OCI-LY1 (cell line): ENCODE results near the gene METTL21A.

Experiments used
- H2AFZ ChIP-seq: fragments of 200-600 bp; sonication (generic), shearing (Covaris generic); 2 replicates; pipeline ENCODE4 v1.6.0; 2014; ENCODE audit warnings: antibody characterized with exemption, mild to moderate bottlenecking, low read length
- H3F3A ChIP-seq: fragments of 200-600 bp; sonication (generic), shearing (Covaris generic); 2 replicates; pipeline ENCODE4 v1.6.0; 2014; ENCODE audit warnings: mild to moderate bottlenecking, antibody characterized with exemption, low read length, moderate library complexity; ENCODE audit not compliant: insufficient read depth
- H3K27ac ChIP-seq: fragments of 200-600 bp; sonication (generic); 2 replicates; pipeline ENCODE4 v1.5.1; 2014; ENCODE audit warnings: low read length, mixed run types, mild to moderate bottlenecking, low read depth; ENCODE audit not compliant: poor library complexity, severe bottlenecking
- H3K27me3 ChIP-seq: fragments of 200-600 bp; sonication (generic); 2 replicates; pipeline ENCODE4 v1.6.0; 2014; ENCODE audit warnings: antibody characterized with exemption, mild to moderate bottlenecking, low read length, moderate library complexity; ENCODE audit not compliant: insufficient read depth
- H3K36me3 ChIP-seq: fragments of 200-600 bp; sonication (generic); 2 replicates; pipeline ENCODE4 v1.6.1; 2014; ENCODE audit warnings: mild to moderate bottlenecking, antibody characterized with exemption, low read length, moderate library complexity, mixed read lengths; ENCODE audit not compliant: insufficient read depth
- H3K4me1 ChIP-seq: fragments of 200-600 bp; sonication (generic); 2 replicates; pipeline ENCODE4 v1.5.1; 2014; ENCODE audit warnings: mild to moderate bottlenecking, low read length, moderate library complexity; ENCODE audit not compliant: insufficient read depth, severe bottlenecking
- H3K4me2 ChIP-seq: fragments of 200-600 bp; sonication (generic), shearing (Covaris generic); 2 replicates; pipeline ENCODE4 v1.6.1; 2014; ENCODE audit warnings: low read length
- H3K4me3 ChIP-seq: fragments of 200-600 bp; sonication (generic); 2 replicates; pipeline ENCODE4 v1.5.1; 2014; ENCODE audit warnings: low read length, low read depth, mild to moderate bottlenecking, mixed read lengths; ENCODE audit not compliant: poor library complexity, severe bottlenecking
- H3K79me2 ChIP-seq: fragments of 200-600 bp; shearing (Covaris generic); 2 replicates; pipeline ENCODE4 v1.6.1; 2016; ENCODE audit warnings: mixed run types, low read length, mixed read lengths; ENCODE audit not compliant: insufficient read depth
- H3K9ac ChIP-seq: fragments of 200-600 bp; sonication (generic), shearing (Covaris generic); 2 replicates; pipeline ENCODE4 v1.6.1; 2014; ENCODE audit warnings: mild to moderate bottlenecking, low read length, mixed read lengths
- H3K9me2 ChIP-seq: fragments of 200-600 bp; sonication (generic), shearing (Covaris generic); 2 replicates; pipeline ENCODE4 v1.6.1; 2014; ENCODE audit warnings: low read depth, mild to moderate bottlenecking, low read length, mixed read lengths
- H3K9me3 ChIP-seq: fragments of 200-600 bp; shearing (Covaris generic); 2 replicates; pipeline ENCODE4 v1.6.1; 2014; ENCODE audit warnings: low read length, mixed read lengths
- H4K20me1 ChIP-seq: fragments of 200-600 bp; sonication (generic), shearing (Covaris generic); 2 replicates; pipeline ENCODE4 v1.6.0; 2016; ENCODE audit warnings: mild to moderate bottlenecking, low read length; ENCODE audit not compliant: insufficient read depth
- CTCF ChIP-seq: fragments of 200-600 bp; sonication (generic), shearing (Covaris generic); IDR thresholded peaks from 2 replicates; pipeline ENCODE4 v1.5.1; 2017; ENCODE audit warnings: mild to moderate bottlenecking, antibody characterized with exemption, low read length, moderate library complexity, mixed read lengths
- EZH2 ChIP-seq: fragments of 200-600 bp; sonication (generic), shearing (Covaris generic); IDR thresholded peaks from 2 replicates; pipeline ENCODE4 v1.8.0; 2017; ENCODE audit warnings: borderline replicate concordance, mixed run types, mild to moderate bottlenecking, antibody characterized with exemption, low read length, moderate library complexity, mixed read lengths

The METTL21A gene

GRCh38 chr2:207617011-207617671, 8.1 kb downstream of the METTL21A start:
- TF ChIP-seq CTCF = no peak
- no peak for TF ChIP-seq EZH2
- Histone ChIP-seq H4K20me1 (no peaks in the 10 kb centered on the region), H3K27me3 (no peaks in the 10 kb centered on the region), H3K4me2 (no peak overlapping the region), H3K9ac (no peak overlapping the region), H2AFZ (no peak overlapping the region), H3K9me2 (no peaks in the 10 kb centered on the region), H3K4me1 (peaks cover 29% of the 10 kb centered on the region), H3K27ac (no peak overlapping the region), H3K9me3 (no peaks in the 10 kb centered on the region), H3F3A (no peaks in the 10 kb centered on the region; the same call in 1 of the 2 replicates), H3K36me3 (peaks cover 77% of the 10 kb centered on the region), H3K79me2 (no peaks in the 10 kb centered on the region), H3K4me3 (no peak overlapping the region)

- no peak overlapping the region for H3K27ac ChIP-seq
Observed at GRCh38 chr2:207616185-207616584, 9.0 kb downstream of the METTL21A start.

DNA sequence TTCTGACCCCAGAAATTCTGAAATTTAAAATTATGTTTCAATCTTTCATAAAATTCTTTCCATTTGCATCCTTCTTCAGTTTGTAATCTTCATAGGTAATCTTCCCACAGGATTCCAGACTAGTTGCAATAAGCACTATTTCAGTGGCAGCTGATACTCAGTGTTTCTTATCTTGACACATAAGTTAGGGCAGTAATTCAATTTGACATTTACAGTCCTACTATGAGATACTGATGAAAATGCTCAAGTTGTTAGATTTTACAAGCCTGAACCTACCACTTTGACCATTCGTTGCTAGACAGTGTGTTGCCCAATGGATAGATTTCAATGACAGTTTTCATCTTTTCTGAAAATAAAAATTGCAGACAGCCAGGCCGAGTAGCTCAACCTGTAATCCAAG, 10.4 kb downstream of the METTL21A start:
- no peak overlapping the region for H3K27ac ChIP-seq
- no peak overlapping the region for H2AFZ ChIP-seq
- H3K9ac ChIP-seq = no peak overlapping the region
- peaks cover 7% of the 10 kb centered on the region for H3K4me1 ChIP-seq
- peaks cover 60% of the 10 kb centered on the region for H3K36me3 ChIP-seq
- H3F3A ChIP-seq = no peaks in the 10 kb centered on the region; the same call in 1 of the 2 replicates
- TF ChIP-seq CTCF (no peak), EZH2 (no peak)
- H3K9me2 ChIP-seq = no peaks in the 10 kb centered on the region
- no peaks in the 10 kb centered on the region for H3K9me3 ChIP-seq
- H4K20me1 ChIP-seq = no peaks in the 10 kb centered on the region
- no peaks in the 10 kb centered on the region for H3K79me2 ChIP-seq
- no peak overlapping the region for H3K4me3 ChIP-seq
- no peaks in the 10 kb centered on the region for H3K27me3 ChIP-seq
- no peak overlapping the region for H3K4me2 ChIP-seq

More at GRCh38 chr2:207616185-207616584, 9.0 kb downstream of the METTL21A start:
- Histone ChIP-seq H3K4me3 (no peak overlapping the region), H4K20me1 (no peaks in the 10 kb centered on the region), H3K9me2 (no peaks in the 10 kb centered on the region), H3K27me3 (no peaks in the 10 kb centered on the region), H3K9ac (no peak overlapping the region), H2AFZ (no peak overlapping the region), H3F3A (no peaks in the 10 kb centered on the region; the same call in 1 of the 2 replicates), H3K9me3 (no peaks in the 10 kb centered on the region), H3K4me1 (peaks cover 19% of the 10 kb centered on the region), H3K4me2 (no peak overlapping the region), H3K36me3 (peaks cover 68% of the 10 kb centered on the region), H3K79me2 (no peaks in the 10 kb centered on the region)
- TF ChIP-seq CTCF (no peak), EZH2 (no peak)
